Hematopoietic multipotent progenitor cell treated with erythropoietin and hydrocortisone succinate and interleukin-3 and kit ligand, for 15 days (in vitro differentiated cells): ENCODE results near the gene CTBP2.

Experiments used
- DNase-seq: peaks from one replicate; pipeline ENCODE4 v3.0.0-alpha.2; 2015; ENCODE audit warnings: low spot score

The CTBP2 gene

GRCh38 chr10:125159932-125160855, at the start of gene CTBP2:
Gene CTBP2 (minus strand): TSS chr10:125160563.
- DNase-seq = no peak

- no peak for DNase-seq
Observed at GRCh38 chr10:125209591-125210355, 49.4 kb upstream of the CTBP2 start.

- DNase-seq = no peak
Observed at GRCh38 chr10:125208854-125209565, 48.6 kb upstream of the CTBP2 start.

GRCh38 chr10:125206623-125207022, 46.3 kb upstream of the CTBP2 start:
- no peak for DNase-seq

GRCh38 chr10:125205431-125205830, 45.1 kb upstream of the CTBP2 start:
- no peak for DNase-seq

- DNase-seq = no peak
Observed at GRCh38 chr10:125204400-125204799, 44.0 kb upstream of the CTBP2 start.

GRCh38 chr10:125203186-125203800, 42.9 kb upstream of the CTBP2 start:
- DNase-seq = no peak

- DNase-seq = no peak
Observed at GRCh38 chr10:125201791-125202622, 41.6 kb upstream of the CTBP2 start.

- DNase-seq = no peak
Observed at GRCh38 chr10:125201108-125201524, 40.8 kb upstream of the CTBP2 start.

- no peak for DNase-seq
Observed at GRCh38 chr10:125200396-125200795, 40.0 kb upstream of the CTBP2 start.

GRCh38 chr10:125199270-125199669, 38.9 kb upstream of the CTBP2 start:
- DNase-seq = no peak

GRCh38 chr10:125194814-125195213, 34.5 kb upstream of the CTBP2 start:
- no peak for DNase-seq

- DNase-seq = no peak
Observed at GRCh38 chr10:125193306-125193877, 33.0 kb upstream of the CTBP2 start.

GRCh38 chr10:125192620-125193019, 32.3 kb upstream of the CTBP2 start:
- no peak for DNase-seq

- no peak for DNase-seq
Observed at GRCh38 chr10:125192005-125192404, 31.6 kb upstream of the CTBP2 start.

- DNase-seq = no peak
Observed at GRCh38 chr10:125190946-125191345, 30.6 kb upstream of the CTBP2 start.

GRCh38 chr10:125190414-125190813, 30.1 kb upstream of the CTBP2 start:
- DNase-seq = no peak

GRCh38 chr10:125189162-125189561, 28.8 kb upstream of the CTBP2 start:
- no peak for DNase-seq

GRCh38 chr10:125187238-125188194, 27.2 kb upstream of the CTBP2 start:
- no peak for DNase-seq
